ENCODE data around the gene MYO1E. TPM values are rescaled to one million over a fixed set of nuclear protein-coding genes. Genes with fewer than 3 reads are reported as not detected.

MYO1E gene
- total and polyA plus RNA-seq, 4 donors, result 20.9 to 84.2 (median 52.4) TPM

DNA sequence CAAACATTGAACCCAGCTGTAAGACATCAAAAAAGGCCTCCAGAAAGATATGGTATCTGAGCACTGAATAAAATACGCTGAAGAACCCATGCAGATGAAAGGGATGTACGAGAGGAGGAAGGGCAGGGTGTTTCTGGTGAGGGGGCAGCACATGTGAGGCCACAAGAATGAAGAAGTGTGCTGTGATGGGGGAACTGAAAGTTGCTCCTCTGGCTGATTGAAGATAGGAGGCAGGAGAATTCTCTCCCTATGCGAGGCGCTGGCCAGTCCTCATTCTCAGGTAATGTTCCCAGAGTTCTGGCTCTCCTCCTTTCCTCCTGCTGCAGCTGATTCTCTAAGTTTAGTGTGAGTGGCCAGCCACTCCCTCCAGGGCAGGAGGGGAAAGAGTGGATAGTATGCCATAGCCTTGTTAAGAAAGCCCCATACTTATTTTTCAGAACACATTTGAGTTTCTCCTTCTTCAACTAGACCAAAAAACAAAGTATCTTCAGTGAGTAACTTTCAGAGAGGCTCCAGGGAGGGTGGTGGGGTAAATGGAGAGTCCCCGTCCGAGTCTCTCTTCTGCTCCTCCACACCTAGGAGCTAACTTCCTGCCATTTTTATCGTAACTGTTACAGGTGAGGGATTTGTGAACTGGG is 26.9 kb upstream of the MYO1E start:
- Histone ChIP-seq H3K36me3 (ENCODE audit: control insufficient read depth in 4 of 4, insufficient read depth in 4 of 4, low read length in 4 of 4) (no peaks in the 10 kb centered on the region), H3K27ac (ENCODE audit: low read depth in 1 of 2, low read length in 1 of 2) (no peak overlapping the region), H3K4me3 (no peak overlapping the region), H3K27me3 (ENCODE audit: control insufficient read depth in 3 of 3, insufficient read depth in 3 of 3, low read length in 2 of 3) (peaks cover 0 to 4% (median 0%) of the 10 kb centered on the region in 3 donors), H3K9ac (ENCODE audit: insufficient read depth in 1 of 2, low read length in 2 of 2) (no peak overlapping the region), H3K4me1 (ENCODE audit: control insufficient read depth in 5 of 5, insufficient read depth in 5 of 5, low read length in 5 of 5) (peaks cover 0 to 4% (median 0%) of the 10 kb centered on the region in 5 donors), H3K9me3 (ENCODE audit: control insufficient read depth in 4 of 4, insufficient read depth in 3 of 4, low read length in 3 of 4) (no peaks in the 10 kb centered on the region)
- DNase-seq, result no peak
- no peak for ATAC-seq (ENCODE audit: insufficient read depth, low FRiP score)
- TF ChIP-seq, protein P1, sequence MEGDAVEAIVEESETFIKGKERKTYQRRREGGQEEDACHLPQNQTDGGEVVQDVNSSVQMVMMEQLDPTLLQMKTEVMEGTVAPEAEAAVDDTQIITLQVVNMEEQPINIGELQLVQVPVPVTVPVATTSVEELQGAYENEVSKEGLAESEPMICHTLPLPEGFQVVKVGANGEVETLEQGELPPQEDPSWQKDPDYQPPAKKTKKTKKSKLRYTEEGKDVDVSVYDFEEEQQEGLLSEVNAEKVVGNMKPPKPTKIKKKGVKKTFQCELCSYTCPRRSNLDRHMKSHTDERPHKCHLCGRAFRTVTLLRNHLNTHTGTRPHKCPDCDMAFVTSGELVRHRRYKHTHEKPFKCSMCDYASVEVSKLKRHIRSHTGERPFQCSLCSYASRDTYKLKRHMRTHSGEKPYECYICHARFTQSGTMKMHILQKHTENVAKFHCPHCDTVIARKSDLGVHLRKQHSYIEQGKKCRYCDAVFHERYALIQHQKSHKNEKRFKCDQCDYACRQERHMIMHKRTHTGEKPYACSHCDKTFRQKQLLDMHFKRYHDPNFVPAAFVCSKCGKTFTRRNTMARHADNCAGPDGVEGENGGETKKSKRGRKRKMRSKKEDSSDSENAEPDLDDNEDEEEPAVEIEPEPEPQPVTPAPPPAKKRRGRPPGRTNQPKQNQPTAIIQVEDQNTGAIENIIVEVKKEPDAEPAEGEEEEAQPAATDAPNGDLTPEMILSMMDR (IDR thresholded peaks at IDR 0.05; ENCODE audit: control extremely low read depth, extremely low read depth), result no peak
- 55 to 69% methylated on average over 7 of the region's 7 CpGs for WGBS, 2 donors

DNA sequence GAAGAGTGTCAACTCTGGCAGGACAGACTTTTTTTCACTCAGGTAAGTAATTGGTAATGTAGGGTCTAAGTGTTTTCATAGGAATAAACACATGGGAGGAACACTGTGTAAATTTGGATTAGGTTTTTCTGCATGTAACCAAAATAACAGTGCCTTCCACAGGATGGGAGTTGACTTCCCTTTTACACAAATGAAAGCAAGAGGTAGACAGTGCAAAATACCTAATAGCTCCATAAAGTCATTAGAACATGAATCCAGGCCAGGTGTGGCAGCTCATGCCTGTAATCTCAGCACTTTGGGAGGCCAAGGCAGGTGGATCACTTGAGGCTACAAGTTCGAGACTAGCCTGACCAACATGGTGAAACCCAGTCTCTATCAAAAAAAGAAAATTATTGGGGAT is 25.5 kb upstream of the MYO1E start:
- H3K9ac ChIP-seq (ENCODE audit: insufficient read depth in 1 of 2, low read length in 2 of 2), result no peak overlapping the region
- 96 to 100% methylated on average over 1 of the region's 1 CpG for WGBS, 2 donors
- H3K27me3 ChIP-seq (ENCODE audit: control insufficient read depth in 3 of 3, insufficient read depth in 3 of 3, low read length in 2 of 3), result peaks cover 0 to 4% (median 0%) of the 10 kb centered on the region in 3 donors
- H3K9me3 ChIP-seq (ENCODE audit: control insufficient read depth in 4 of 4, insufficient read depth in 3 of 4, low read length in 3 of 4), result no peaks in the 10 kb centered on the region
- DNase-seq (no peak), ATAC-seq (ENCODE audit: insufficient read depth, low FRiP score) (no peak)
- no peak overlapping the region for H3K27ac ChIP-seq (ENCODE audit: low read depth in 1 of 2, low read length in 1 of 2)
- peaks cover 0 to 4% (median 0%) of the 10 kb centered on the region in 5 donors for H3K4me1 ChIP-seq (ENCODE audit: control insufficient read depth in 5 of 5, insufficient read depth in 5 of 5, low read length in 5 of 5)
- H3K4me3 ChIP-seq, result no peak overlapping the region
- H3K36me3 ChIP-seq (ENCODE audit: control insufficient read depth in 4 of 4, insufficient read depth in 4 of 4, low read length in 4 of 4), result no peaks in the 10 kb centered on the region
- TF ChIP-seq, protein P1 (IDR thresholded peaks at IDR 0.05; ENCODE audit: control extremely low read depth, extremely low read depth), result no peak

DNA sequence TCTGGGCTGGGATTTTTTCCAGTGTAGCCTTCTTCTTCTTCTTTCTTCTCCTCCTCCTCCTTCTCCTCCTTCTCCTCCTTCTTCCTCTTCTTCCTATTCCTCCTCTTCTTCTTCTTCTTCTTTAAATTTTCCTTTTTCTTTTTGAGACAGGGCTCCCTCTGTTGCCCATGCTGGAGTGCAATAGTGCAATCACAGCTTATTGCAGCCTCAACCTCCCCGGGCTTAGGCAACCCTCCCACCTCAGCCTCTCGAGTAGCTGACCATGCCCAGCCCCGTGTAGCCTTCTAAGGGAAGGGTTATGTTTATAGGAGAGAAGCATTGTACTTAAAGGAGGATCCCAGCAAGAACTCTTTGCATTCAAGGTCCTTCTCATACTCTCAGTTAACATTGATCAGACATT is 24.0 kb upstream of the MYO1E start:
- TF ChIP-seq, protein P1 (IDR thresholded peaks at IDR 0.05; ENCODE audit: control extremely low read depth, extremely low read depth), result no peak
- DNase-seq (no peak), ATAC-seq (ENCODE audit: insufficient read depth, low FRiP score) (no peak)
- H3K4me3 ChIP-seq, result no peak overlapping the region
- 46 to 59% methylated on average over 3 of the region's 3 CpGs for WGBS, 2 donors
- no peak overlapping the region for H3K27ac ChIP-seq (ENCODE audit: low read depth in 1 of 2, low read length in 1 of 2)
- no peaks in the 10 kb centered on the region for H3K36me3 ChIP-seq (ENCODE audit: control insufficient read depth in 4 of 4, insufficient read depth in 4 of 4, low read length in 4 of 4)
- peaks cover 0 to 4% (median 0%) of the 10 kb centered on the region in 3 donors for H3K27me3 ChIP-seq (ENCODE audit: control insufficient read depth in 3 of 3, insufficient read depth in 3 of 3, low read length in 2 of 3)
- no peak overlapping the region for H3K9ac ChIP-seq (ENCODE audit: insufficient read depth in 1 of 2, low read length in 2 of 2)
- H3K4me1 ChIP-seq (ENCODE audit: control insufficient read depth in 5 of 5, insufficient read depth in 5 of 5, low read length in 5 of 5), result peaks cover 0 to 4% (median 0%) of the 10 kb centered on the region in 5 donors
- no peaks in the 10 kb centered on the region for H3K9me3 ChIP-seq (ENCODE audit: control insufficient read depth in 4 of 4, insufficient read depth in 3 of 4, low read length in 3 of 4)

DNA sequence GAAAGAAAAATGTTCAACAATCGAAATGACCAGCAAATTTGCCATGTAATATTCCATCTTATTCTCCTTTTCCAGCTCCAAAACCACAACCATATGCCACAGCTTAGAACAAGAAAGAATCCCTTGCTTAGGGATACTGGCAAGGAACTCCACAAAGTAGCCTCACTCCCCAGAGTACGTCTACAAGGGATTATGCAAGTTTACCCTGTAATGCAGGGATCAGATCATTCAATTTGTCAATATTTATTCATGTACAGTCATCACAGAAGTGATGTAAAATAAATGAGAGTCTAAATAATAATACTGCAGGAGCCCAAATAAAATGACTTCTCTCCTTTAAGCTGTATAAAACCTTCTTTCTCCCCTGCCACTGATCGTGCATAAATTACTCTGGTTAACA is 23.5 kb upstream of the MYO1E start:
- Histone ChIP-seq H3K27ac (ENCODE audit: low read depth in 1 of 2, low read length in 1 of 2) (no peak overlapping the region), H3K27me3 (ENCODE audit: control insufficient read depth in 3 of 3, insufficient read depth in 3 of 3, low read length in 2 of 3) (peaks cover 0 to 2% (median 0%) of the 10 kb centered on the region in 3 donors), H3K4me1 (ENCODE audit: control insufficient read depth in 5 of 5, insufficient read depth in 5 of 5, low read length in 5 of 5) (peaks cover 0 to 4% (median 0%) of the 10 kb centered on the region in 5 donors), H3K9ac (ENCODE audit: insufficient read depth in 1 of 2, low read length in 2 of 2) (no peak overlapping the region), H3K36me3 (ENCODE audit: control insufficient read depth in 4 of 4, insufficient read depth in 4 of 4, low read length in 4 of 4) (no peaks in the 10 kb centered on the region), H3K4me3 (no peak overlapping the region), H3K9me3 (ENCODE audit: control insufficient read depth in 4 of 4, insufficient read depth in 3 of 4, low read length in 3 of 4) (no peaks in the 10 kb centered on the region)
- no peak for DNase-seq
- no peak for ATAC-seq (ENCODE audit: insufficient read depth, low FRiP score)
- 67 to 70% methylated on average over 3 of the region's 3 CpGs for WGBS, 2 donors
- TF ChIP-seq, protein P1 (IDR thresholded peaks at IDR 0.05; ENCODE audit: control extremely low read depth, extremely low read depth), result no peak

Data from lung (tissue), 12 donors.